ENCODE data around the gene GCK.

The GCK gene

GRCh38 chr7:44162179-44162578 lies 27.1 kb downstream of the GCK start:
- TF ChIP-seq, protein P1, sequence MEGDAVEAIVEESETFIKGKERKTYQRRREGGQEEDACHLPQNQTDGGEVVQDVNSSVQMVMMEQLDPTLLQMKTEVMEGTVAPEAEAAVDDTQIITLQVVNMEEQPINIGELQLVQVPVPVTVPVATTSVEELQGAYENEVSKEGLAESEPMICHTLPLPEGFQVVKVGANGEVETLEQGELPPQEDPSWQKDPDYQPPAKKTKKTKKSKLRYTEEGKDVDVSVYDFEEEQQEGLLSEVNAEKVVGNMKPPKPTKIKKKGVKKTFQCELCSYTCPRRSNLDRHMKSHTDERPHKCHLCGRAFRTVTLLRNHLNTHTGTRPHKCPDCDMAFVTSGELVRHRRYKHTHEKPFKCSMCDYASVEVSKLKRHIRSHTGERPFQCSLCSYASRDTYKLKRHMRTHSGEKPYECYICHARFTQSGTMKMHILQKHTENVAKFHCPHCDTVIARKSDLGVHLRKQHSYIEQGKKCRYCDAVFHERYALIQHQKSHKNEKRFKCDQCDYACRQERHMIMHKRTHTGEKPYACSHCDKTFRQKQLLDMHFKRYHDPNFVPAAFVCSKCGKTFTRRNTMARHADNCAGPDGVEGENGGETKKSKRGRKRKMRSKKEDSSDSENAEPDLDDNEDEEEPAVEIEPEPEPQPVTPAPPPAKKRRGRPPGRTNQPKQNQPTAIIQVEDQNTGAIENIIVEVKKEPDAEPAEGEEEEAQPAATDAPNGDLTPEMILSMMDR (IDR thresholded peaks at IDR 0.05; ENCODE audit: low read depth, low read length, missing control alignments), result no peak
- no peaks in the 10 kb centered on the region for H3K27me3 ChIP-seq (replicated peaks)
- in situ Hi-C loops (cut with HindIII; ENCODE audit: low pct_ligation_motif_present, low sequenced_read_pairs), result no loop called here
- no peak overlapping the region for H3K27ac ChIP-seq
- DNase-seq, result no peak
- H3K4me3 ChIP-seq (ENCODE audit: low read depth, low read length), result no peak overlapping the region
- no peaks in the 10 kb centered on the region for H3K36me3 ChIP-seq (replicated peaks)

- H3K27ac ChIP-seq, result no peak overlapping the region
- no peaks in the 10 kb centered on the region for H3K36me3 ChIP-seq (replicated peaks)
- in situ Hi-C loops (cut with HindIII; ENCODE audit: low pct_ligation_motif_present, low sequenced_read_pairs), result no loop called here
- no peak overlapping the region for H3K4me3 ChIP-seq (ENCODE audit: low read depth, low read length)
- TF ChIP-seq, protein P1 (IDR thresholded peaks at IDR 0.05; ENCODE audit: low read depth, low read length, missing control alignments), result no peak
- DNase-seq, result no peak
- no peaks in the 10 kb centered on the region for H3K27me3 ChIP-seq (replicated peaks)
Measured at GRCh38 chr7:44161371-44161770, 27.9 kb downstream of the GCK start.

GRCh38 chr7:44159824-44160630 lies 29.2 kb downstream of the GCK start:
- Histone ChIP-seq H3K4me3 (ENCODE audit: low read depth, low read length) (no peak overlapping the region), H3K36me3 (replicated peaks) (no peaks in the 10 kb centered on the region), H3K27me3 (replicated peaks) (no peaks in the 10 kb centered on the region), H3K27ac (no peak overlapping the region)
- in situ Hi-C loops (cut with HindIII; ENCODE audit: low pct_ligation_motif_present, low sequenced_read_pairs), result no loop called here
- TF ChIP-seq, protein P1 (IDR thresholded peaks at IDR 0.05; ENCODE audit: low read depth, low read length, missing control alignments), result no peak
- no peak for DNase-seq

DNA sequence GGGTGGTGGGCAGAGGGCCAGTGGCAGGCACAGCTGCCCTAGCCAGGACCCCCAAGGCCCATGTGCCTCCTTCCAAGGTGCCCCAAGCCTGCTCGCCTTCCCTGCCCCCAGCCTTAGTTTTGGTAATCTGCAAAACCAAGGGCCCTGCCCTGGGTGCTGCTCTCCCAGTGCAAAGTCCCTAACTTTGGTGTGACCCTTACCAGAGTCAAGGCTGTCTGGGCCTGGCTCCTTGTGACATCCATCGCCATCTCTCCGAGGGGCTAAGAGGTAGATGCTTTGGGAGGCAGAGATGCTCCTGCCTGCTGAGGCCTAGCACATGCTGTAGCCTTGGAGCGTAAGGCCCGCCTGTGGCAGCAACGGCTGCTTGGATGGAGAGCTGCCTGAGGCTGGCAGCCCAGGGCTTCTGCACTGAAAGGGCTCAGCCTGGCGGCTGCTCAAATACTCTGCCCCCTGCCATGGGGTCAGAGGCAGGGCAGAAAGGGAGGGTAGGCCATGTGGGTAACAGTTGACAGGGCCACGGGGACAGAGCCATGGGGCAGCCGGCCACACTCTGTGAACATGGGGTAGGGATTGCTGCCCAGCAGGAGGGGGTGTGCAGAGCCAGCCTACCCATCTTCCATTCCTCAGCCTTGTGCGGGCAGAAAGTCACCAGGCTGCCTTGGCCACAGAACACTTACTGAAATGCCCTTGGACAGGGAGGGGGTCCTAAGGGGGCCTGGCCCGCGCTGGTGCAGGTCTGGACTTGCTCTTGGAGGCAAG lies 30.2 kb downstream of the GCK start:
- H3K4me3 ChIP-seq (ENCODE audit: low read depth, low read length), result no peak overlapping the region
- TF ChIP-seq, protein P1 (IDR thresholded peaks at IDR 0.05; ENCODE audit: low read depth, low read length, missing control alignments), result no peak
- H3K36me3 ChIP-seq (replicated peaks), result no peaks in the 10 kb centered on the region
- H3K27me3 ChIP-seq (replicated peaks), result no peaks in the 10 kb centered on the region
- H3K27ac ChIP-seq, result no peak overlapping the region
- in situ Hi-C loops (cut with HindIII; ENCODE audit: low pct_ligation_motif_present, low sequenced_read_pairs), result no loop called here
- no peak for DNase-seq

GRCh38 chr7:44158096-44158872 lies 31.0 kb downstream of the GCK start:
- Histone ChIP-seq H3K27me3 (replicated peaks) (no peaks in the 10 kb centered on the region), H3K4me3 (ENCODE audit: low read depth, low read length) (no peak overlapping the region), H3K27ac (no peak overlapping the region), H3K36me3 (replicated peaks) (no peaks in the 10 kb centered on the region)
- DNase-seq, result no peak
- in situ Hi-C loops (cut with HindIII; ENCODE audit: low pct_ligation_motif_present, low sequenced_read_pairs), result no loop called here
- TF ChIP-seq, protein P1 (IDR thresholded peaks at IDR 0.05; ENCODE audit: low read depth, low read length, missing control alignments), result no peak

All from brain microvascular endothelial cell (primary cell).